GM21367 (cell line): ENCODE results near the gene GMDS.

ENCODE experiments used
- ATAC-seq: cut with Tn5 transposase; IDR thresholded peaks from one replicate; pipeline ENCODE4 v1.9.1; 2021; ENCODE audit not compliant: unreplicated experiment

Gene GMDS

GRCh38 chr6:1817033-1817761, 428.2 kb downstream of the GMDS start:
- ATAC-seq, result no peak

- ATAC-seq, result no peak
Measured at GRCh38 chr6:1815827-1816452, 429.5 kb downstream of the GMDS start.

- no peak for ATAC-seq
Measured at GRCh38 chr6:1814279-1814678, 431.1 kb downstream of the GMDS start.

- no peak for ATAC-seq
Measured at GRCh38 chr6:1812487-1812886, 432.9 kb downstream of the GMDS start.

- no peak for ATAC-seq
Measured at GRCh38 chr6:1812034-1812433, 433.4 kb downstream of the GMDS start.

GRCh38 chr6:1810880-1811279, 434.5 kb downstream of the GMDS start:
- ATAC-seq, result no peak

- no peak for ATAC-seq
Measured at GRCh38 chr6:1809291-1809988, 436.0 kb downstream of the GMDS start.

GRCh38 chr6:1806935-1807334, 438.5 kb downstream of the GMDS start:
- no peak for ATAC-seq

- ATAC-seq, result no peak
Measured at GRCh38 chr6:1802491-1803395, 442.7 kb downstream of the GMDS start.

- ATAC-seq, result no peak
Measured at GRCh38 chr6:1801401-1801800, 444.0 kb downstream of the GMDS start.

GRCh38 chr6:1800845-1801244, 444.6 kb downstream of the GMDS start:
- no peak for ATAC-seq

GRCh38 chr6:1798965-1799325, 446.5 kb downstream of the GMDS start:
- ATAC-seq, result no peak

GRCh38 chr6:1798303-1798964, 447.0 kb downstream of the GMDS start:
- ATAC-seq, result no peak

GRCh38 chr6:1797801-1798200, 447.6 kb downstream of the GMDS start:
- ATAC-seq, result no peak

- ATAC-seq, result peak; percentile 78
Measured at GRCh38 chr6:1796706-1797529, 448.5 kb downstream of the GMDS start.

- ATAC-seq, result no peak
Measured at GRCh38 chr6:1795910-1796309, 449.5 kb downstream of the GMDS start.

GRCh38 chr6:1792989-1793388, 452.4 kb downstream of the GMDS start:
- ATAC-seq, result peak; percentile 45

- ATAC-seq, result no peak
Measured at GRCh38 chr6:1790684-1791083, 454.7 kb downstream of the GMDS start.

GRCh38 chr6:1789092-1789491, 456.3 kb downstream of the GMDS start:
- ATAC-seq, result no peak

- ATAC-seq, result no peak
Measured at GRCh38 chr6:1787894-1788293, 457.5 kb downstream of the GMDS start.
